Natural killer cell (primary cell): ENCODE data around the gene PCBP3. TPM values are rescaled to one million over a fixed set of nuclear protein-coding genes. Genes with fewer than 3 reads are reported as not detected.

Source experiments
- ATAC-seq, 3 donors: fragments of 150-1000 bp in 2 of 3; fragments of 200-7000 bp in 1 of 3; cut with Tn5 transposase; 1 replicate in 1 of 3; 2 replicates in 2 of 3; pipeline ENCODE4 v1.10.0; 2021; ENCODE audit warnings: mild to moderate bottlenecking in 2 of 3, moderate library complexity in 2 of 3
- DNase-seq, 2 donors: peaks; one replicate each; pipeline versions ENCODE4 v3.0.0 to v3.0.0-alpha.2; 2013 to 2021; ENCODE audit warnings: mixed read lengths in 1 of 2
- H3K27ac ChIP-seq: one replicate; pipeline ENCODE4 v1.5.1; 2013; ENCODE audit warnings: mild to moderate bottlenecking, low read length
- H3K27me3 ChIP-seq: one replicate; pipeline ENCODE4 v1.6.1; 2013; ENCODE audit warnings: low read length; ENCODE audit not compliant: control insufficient read depth, insufficient read depth
- H3K36me3 ChIP-seq: one replicate; pipeline ENCODE4 v1.6.1; 2013; ENCODE audit warnings: low read length; ENCODE audit not compliant: control insufficient read depth, insufficient read depth
- H3K4me1 ChIP-seq: one replicate; pipeline ENCODE4 v1.6.1; 2013; ENCODE audit warnings: low read length; ENCODE audit not compliant: control insufficient read depth, insufficient read depth
- H3K4me3 ChIP-seq: one replicate; pipeline ENCODE4 v1.5.1; 2013; ENCODE audit warnings: low read length
- H3K9me3 ChIP-seq: one replicate; pipeline ENCODE4 v1.6.1; 2013; ENCODE audit warnings: low read length; ENCODE audit not compliant: control insufficient read depth, insufficient read depth
- H3K27ac Mint-ChIP-seq, 2 donors: one replicate each; pipeline ENCODE4 v1.8.0; 2022; ENCODE audit warnings: mild to moderate bottlenecking in 2 of 2, mixed read lengths in 2 of 2, moderate library complexity in 1 of 2
- H3K27me3 Mint-ChIP-seq, 2 donors: one replicate each; pipeline ENCODE4 v1.8.0; 2022; ENCODE audit warnings: low read depth in 2 of 2, mixed read lengths in 2 of 2
- H3K36me3 Mint-ChIP-seq: one replicate; pipeline ENCODE4 v1.8.0; 2022; ENCODE audit warnings: mixed read lengths
- H3K4me1 Mint-ChIP-seq, 2 donors: one replicate each; pipeline ENCODE4 v1.8.0; 2022; ENCODE audit warnings: mixed read lengths in 2 of 2
- H3K4me3 Mint-ChIP-seq: one replicate; pipeline ENCODE4 v1.8.0; 2022; ENCODE audit warnings: mild to moderate bottlenecking, moderate library complexity, mixed read lengths
- H3K9me3 Mint-ChIP-seq, 2 donors: one replicate each; pipeline ENCODE4 v1.8.0; 2022; ENCODE audit warnings: mixed read lengths in 2 of 2
- WGBS: methylation state at CpG from one replicate; pipeline ENCODE4 v1.1.7; 2013; ENCODE audit warnings: missing lambda C conversion rate; ENCODE audit not compliant: insufficient coverage; 5-methylcytosine and 5-hydroxymethylcytosine counted together
- intact Hi-C: fragments of 100-400 bp; cut with micrococcal nuclease; formaldehyde crosslinking; loops from one replicate; pipeline ENCODE4 v1.14.2; 2022
- total RNA-seq, 4 donors: library from RNA; stranded (reverse); fragments of 120-200 nt in 1 of 4; gene quantifications; one replicate each; pipeline versions ENCODE4 v1.2.3 to v1.2.4, GENCODE V29; 2013 to 2022
- TF ChIP-seq, protein P1 (sequence below): fragments of 200-600 bp; IDR thresholded peaks from one replicate; pipeline ENCODE4 v1.8.0; 2022; ENCODE audit warnings: antibody characterized with exemption

PCBP3 gene
- total RNA-seq, 3 donors from 2014 or later (not counting 1 experiment from before 2014, with no cell fraction given): 0.50 to 3.0 (median 0.52) TPM

- TF ChIP-seq, protein P1, sequence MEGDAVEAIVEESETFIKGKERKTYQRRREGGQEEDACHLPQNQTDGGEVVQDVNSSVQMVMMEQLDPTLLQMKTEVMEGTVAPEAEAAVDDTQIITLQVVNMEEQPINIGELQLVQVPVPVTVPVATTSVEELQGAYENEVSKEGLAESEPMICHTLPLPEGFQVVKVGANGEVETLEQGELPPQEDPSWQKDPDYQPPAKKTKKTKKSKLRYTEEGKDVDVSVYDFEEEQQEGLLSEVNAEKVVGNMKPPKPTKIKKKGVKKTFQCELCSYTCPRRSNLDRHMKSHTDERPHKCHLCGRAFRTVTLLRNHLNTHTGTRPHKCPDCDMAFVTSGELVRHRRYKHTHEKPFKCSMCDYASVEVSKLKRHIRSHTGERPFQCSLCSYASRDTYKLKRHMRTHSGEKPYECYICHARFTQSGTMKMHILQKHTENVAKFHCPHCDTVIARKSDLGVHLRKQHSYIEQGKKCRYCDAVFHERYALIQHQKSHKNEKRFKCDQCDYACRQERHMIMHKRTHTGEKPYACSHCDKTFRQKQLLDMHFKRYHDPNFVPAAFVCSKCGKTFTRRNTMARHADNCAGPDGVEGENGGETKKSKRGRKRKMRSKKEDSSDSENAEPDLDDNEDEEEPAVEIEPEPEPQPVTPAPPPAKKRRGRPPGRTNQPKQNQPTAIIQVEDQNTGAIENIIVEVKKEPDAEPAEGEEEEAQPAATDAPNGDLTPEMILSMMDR: no peak
- Histone ChIP-seq H3K4me1 (no peaks in the 10 kb centered on the region), H3K27me3 (peaks cover 3% of the 10 kb centered on the region), H3K27ac (no peak overlapping the region), H3K9me3 (no peaks in the 10 kb centered on the region), H3K36me3 (no peaks in the 10 kb centered on the region), H3K4me3 (no peak overlapping the region)
- Mint-ChIP-seq H3K27me3 (peaks cover 2 to 5% of the 10 kb centered on the region in 2 donors), H3K9me3 (no peaks in the 10 kb centered on the region), H3K4me3 (no peak overlapping the region), H3K27ac (no peak overlapping the region), H3K4me1 (no peaks in the 10 kb centered on the region), H3K36me3 (no peaks in the 10 kb centered on the region)
- no peak for DNase-seq
- no peak for ATAC-seq
- 90% methylated on average over 5 of the region's 5 CpGs for WGBS
- intact Hi-C loops: no loop called here
Observed at GRCh38 chr21:45750936-45751335, 107.4 kb downstream of the PCBP3 start.

GRCh38 chr21:45753445-45753844 lies 109.9 kb downstream of the PCBP3 start:
- Histone ChIP-seq H3K9me3 (no peaks in the 10 kb centered on the region), H3K27ac (no peak overlapping the region), H3K4me3 (no peak overlapping the region), H3K4me1 (no peaks in the 10 kb centered on the region), H3K27me3 (peaks cover 3% of the 10 kb centered on the region), H3K36me3 (no peaks in the 10 kb centered on the region)
- ATAC-seq: no peak
- WGBS: no CpG with 5 or more reads among the region's 1 CpG
- Mint-ChIP-seq H3K9me3 (no peaks in the 10 kb centered on the region), H3K4me3 (no peak overlapping the region), H3K27ac (no peak overlapping the region), H3K36me3 (no peaks in the 10 kb centered on the region), H3K27me3 (peaks cover 2 to 21% of the 10 kb centered on the region in 2 donors), H3K4me1 (no peaks in the 10 kb centered on the region)
- intact Hi-C loops: no loop called here
- DNase-seq: no peak
- TF ChIP-seq, protein P1: no peak

DNA sequence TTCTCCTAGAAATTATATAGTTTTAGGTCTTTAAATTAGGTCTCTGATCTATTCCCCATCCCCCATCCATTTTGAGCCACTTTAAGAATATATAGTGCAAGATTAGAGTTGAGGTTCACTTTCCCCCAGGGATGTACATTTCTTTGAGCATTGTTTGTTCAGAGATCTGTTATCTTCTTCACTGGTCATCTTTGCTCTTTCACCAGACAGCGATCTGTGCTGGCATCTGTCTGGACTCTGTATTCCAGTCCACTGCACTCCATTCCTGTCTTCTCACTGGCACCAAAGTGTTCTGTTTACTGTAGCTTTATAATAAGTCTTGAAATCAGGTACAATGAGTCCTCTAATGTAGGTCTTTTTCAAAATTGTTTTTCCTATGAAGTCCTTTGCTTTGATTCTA lies 112.5 kb downstream of the PCBP3 start:
- H3K9me3 Mint-ChIP-seq: no peaks in the 10 kb centered on the region
- no peaks in the 10 kb centered on the region for H3K36me3 Mint-ChIP-seq
- H3K27me3 ChIP-seq: peaks cover 3% of the 10 kb centered on the region
- H3K27ac ChIP-seq: no peak overlapping the region
- no peaks in the 10 kb centered on the region for H3K4me1 Mint-ChIP-seq
- ATAC-seq (no peak), DNase-seq (no peak)
- peaks cover 6 to 21% of the 10 kb centered on the region in 2 donors for H3K27me3 Mint-ChIP-seq
- no peaks in the 10 kb centered on the region for H3K9me3 ChIP-seq
- no peaks in the 10 kb centered on the region for H3K4me1 ChIP-seq
- no peak overlapping the region for H3K4me3 Mint-ChIP-seq
- TF ChIP-seq, protein P1: no peak
- intact Hi-C loops: no loop called here
- WGBS: 82% methylated on average over 1 of the region's 1 CpG
- H3K36me3 ChIP-seq: no peaks in the 10 kb centered on the region
- H3K27ac Mint-ChIP-seq: no peak overlapping the region
- no peak overlapping the region for H3K4me3 ChIP-seq

GRCh38 chr21:45756669-45757068 lies 113.1 kb downstream of the PCBP3 start:
- Histone ChIP-seq H3K27ac (no peak overlapping the region), H3K36me3 (no peaks in the 10 kb centered on the region), H3K9me3 (no peaks in the 10 kb centered on the region), H3K27me3 (peaks cover 3% of the 10 kb centered on the region), H3K4me3 (no peak overlapping the region), H3K4me1 (no peaks in the 10 kb centered on the region)
- ATAC-seq (no peak), DNase-seq (no peak)
- H3K27me3 Mint-ChIP-seq: peaks cover 6 to 21% of the 10 kb centered on the region in 2 donors
- TF ChIP-seq, protein P1: no peak
- no peaks in the 10 kb centered on the region for H3K9me3 Mint-ChIP-seq
- no CpG with 5 or more reads among the region's 2 CpGs for WGBS
- H3K36me3 Mint-ChIP-seq: no peaks in the 10 kb centered on the region
- no peak overlapping the region for H3K4me3 Mint-ChIP-seq
- H3K4me1 Mint-ChIP-seq: no peaks in the 10 kb centered on the region
- intact Hi-C loops: no loop called here
- no peak overlapping the region for H3K27ac Mint-ChIP-seq
